HFF-Myc (cell line): ENCODE measurements around the gene RGSL1.

Experiments used
- DNase-seq: peaks from one replicate; pipeline ENCODE4 v3.0.0-alpha.2; 2011; ENCODE audit warnings: low read depth; ENCODE audit errors: extremely low read depth
- H3K4me3 ChIP-seq: replicated peaks from 2 replicates; pipeline ENCODE4 v1.5.1; 2011; ENCODE audit warnings: low read depth, mild to moderate bottlenecking, control low read depth, low read length
- CTCF ChIP-seq: IDR thresholded peaks from 2 replicates; pipeline ENCODE4 v1.5.1; 2012; ENCODE audit warnings: mild to moderate bottlenecking, low read depth, low read length, control low read depth; ENCODE audit errors: missing control alignments

The RGSL1 gene

DNA sequence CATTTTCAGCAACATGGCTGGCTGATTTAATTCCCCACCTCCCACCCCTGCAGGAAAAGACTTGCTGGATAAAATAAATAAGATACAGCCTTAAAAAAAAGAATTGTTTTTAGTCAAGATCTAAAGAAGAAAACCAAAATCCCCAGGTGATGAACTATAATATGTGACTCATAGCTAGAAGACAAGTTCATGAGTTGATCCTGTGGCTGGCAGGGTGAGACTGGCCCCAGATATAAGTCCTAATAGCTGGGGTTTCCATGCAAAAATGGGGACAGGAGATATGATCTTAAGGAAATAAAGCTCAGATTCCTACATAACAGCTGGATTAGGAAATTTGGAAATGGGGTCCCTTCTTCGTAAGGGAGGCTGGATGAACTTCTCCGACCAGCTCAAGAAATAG, 21.9 kb upstream of the RGSL1 start:
- TF ChIP-seq CTCF, result no peak
- H3K4me3 ChIP-seq, result no peak overlapping the region
- no peak for DNase-seq

DNA sequence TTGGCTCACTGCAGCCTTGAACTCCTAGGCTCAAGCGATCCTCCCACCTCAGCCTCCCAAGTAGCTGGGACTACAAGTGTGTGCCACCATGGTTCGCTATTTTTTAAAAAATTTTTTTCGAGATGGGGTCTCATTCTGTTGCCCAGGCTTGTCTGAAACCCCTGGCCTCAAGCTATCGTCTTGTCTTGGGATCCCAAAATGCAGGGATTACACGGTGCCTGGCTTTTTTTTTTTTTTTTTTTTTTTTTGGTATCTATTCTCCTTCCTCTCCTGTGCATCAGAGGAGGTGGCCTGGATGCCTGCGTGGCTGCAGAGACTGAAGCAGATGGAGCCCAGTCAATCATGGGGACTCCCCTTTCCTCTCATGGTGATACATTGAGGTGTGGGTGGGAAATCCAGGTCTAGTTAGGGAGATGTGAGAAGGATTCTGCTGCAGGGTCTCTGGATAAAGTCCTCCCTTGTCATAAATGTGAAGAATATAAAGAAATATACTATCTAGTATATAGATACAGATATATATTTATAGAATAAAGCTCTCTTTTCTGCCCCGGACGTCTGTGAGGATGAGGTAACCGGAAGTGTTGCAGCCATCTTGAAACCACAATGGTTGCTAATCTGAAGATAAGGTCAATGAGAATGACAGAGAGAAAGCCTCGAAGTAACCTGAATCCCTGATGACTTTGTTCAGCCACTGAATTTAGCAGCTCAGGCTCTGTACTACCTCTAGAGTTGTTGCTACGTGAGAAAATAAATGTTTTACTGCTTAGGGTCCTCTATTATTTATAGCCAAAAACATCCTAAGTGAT, 19.5 kb upstream of the RGSL1 start:
- DNase-seq, result no peak
- no peak overlapping the region for H3K4me3 ChIP-seq
- TF ChIP-seq CTCF, result no peak

DNA sequence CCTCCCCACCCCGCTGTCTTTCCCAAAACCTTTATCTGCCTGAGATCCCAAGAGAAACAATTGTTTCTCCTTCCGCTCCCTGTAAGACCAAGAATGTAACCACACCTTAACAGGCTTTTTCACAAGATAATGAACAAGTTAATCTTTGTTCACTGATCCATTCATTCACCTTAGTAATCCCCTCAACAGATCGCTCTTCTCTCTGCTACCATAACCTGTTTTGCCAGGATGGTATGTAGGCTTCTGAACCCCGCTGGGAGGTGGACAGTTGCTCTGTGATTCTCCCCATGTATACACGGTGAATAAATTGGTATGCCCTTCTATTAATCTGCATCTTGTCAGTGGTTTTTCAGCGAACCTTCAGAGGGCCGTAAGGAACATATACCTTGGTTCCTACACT, 18.7 kb upstream of the RGSL1 start:
- no peak for DNase-seq
- no peak overlapping the region for H3K4me3 ChIP-seq
- no peak for TF ChIP-seq CTCF

DNA sequence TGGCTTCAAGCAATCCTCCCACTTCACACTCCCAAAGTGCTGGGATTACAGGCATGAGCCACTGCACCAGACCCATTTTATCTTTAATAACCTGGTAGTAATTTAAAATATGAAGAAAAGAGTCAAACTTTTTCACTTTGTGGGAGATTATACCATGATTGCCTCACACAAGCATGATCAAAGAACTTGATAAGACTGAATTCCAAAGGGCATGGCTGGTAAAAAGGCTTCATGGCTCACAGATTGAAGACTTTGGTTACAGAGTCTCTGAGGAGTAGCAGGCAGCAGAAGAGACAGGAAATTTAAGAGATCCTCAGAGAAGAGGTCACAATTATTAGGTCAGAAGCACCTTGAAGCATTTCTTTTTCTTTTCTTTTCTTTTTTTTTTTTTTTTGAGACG, 16.4 kb upstream of the RGSL1 start:
- DNase-seq, result no peak
- H3K4me3 ChIP-seq, result no peak overlapping the region
- no peak for TF ChIP-seq CTCF

DNA sequence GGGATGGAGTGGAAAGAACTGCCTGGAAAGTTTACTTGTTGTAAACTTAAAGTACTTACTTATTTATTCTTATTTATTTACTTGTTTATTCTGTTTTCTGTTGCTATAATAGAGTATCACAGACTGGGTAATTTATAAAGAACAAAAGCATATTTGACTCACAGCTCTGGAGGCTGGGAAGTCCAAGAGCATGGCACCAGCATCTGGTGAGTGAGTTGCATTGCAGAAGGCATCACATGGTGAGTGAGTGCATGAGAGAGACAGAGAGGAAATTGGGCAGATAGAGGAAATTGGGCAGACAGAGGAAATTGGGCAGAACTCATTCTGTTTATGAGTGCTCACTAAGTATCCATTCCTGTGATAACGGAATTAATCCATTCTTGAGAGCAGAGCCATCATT, 11.6 kb upstream of the RGSL1 start:
- TF ChIP-seq CTCF, result no peak
- DNase-seq, result no peak
- no peak overlapping the region for H3K4me3 ChIP-seq

- no peak overlapping the region for H3K4me3 ChIP-seq
- DNase-seq, result no peak
- TF ChIP-seq CTCF, result no peak
Observed at GRCh38 chr1:182441719-182442118, 8.2 kb upstream of the RGSL1 start.

DNA sequence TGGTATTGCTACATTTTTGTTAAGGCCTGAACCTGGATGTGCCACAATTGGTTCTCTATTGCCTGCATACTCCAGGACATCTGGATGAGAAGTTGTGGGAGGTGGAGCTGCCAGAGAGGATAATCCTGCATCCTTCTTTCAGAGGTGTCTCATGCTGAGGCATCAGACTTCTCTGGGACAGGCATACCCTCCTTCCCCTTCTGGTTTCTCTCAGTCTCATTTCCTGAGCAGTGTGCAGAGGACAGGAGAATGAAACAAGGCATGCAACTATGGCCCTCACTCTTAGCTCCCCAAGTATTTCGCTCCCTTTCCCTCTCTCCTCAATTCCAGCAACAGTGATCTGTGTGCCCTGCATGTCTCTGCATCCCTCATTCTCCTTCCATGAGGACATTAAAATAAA, 7.6 kb upstream of the RGSL1 start:
- no peak overlapping the region for H3K4me3 ChIP-seq
- no peak for TF ChIP-seq CTCF
- no peak for DNase-seq
